ENCODE measurements around the gene HMGCS1.

Gene HMGCS1

GRCh38 chr5:43305948-43306565, 7.2 kb downstream of the HMGCS1 start:
- DNase-seq (ENCODE audit: low spot score in 2 of 2): peak in 1 of 2 experiments; percentile 71
- Histone ChIP-seq H3K4me1 (peaks cover 27% of the 10 kb centered on the region), H3K4me3 (no peak overlapping the region), H3K36me3 (replicated peaks) (peaks cover 6% of the 10 kb centered on the region; the same call in 1 of the 2 replicates), H3K9me3 (no peaks in the 10 kb centered on the region), H3K27me3 (ENCODE audit: low read depth) (no peaks in the 10 kb centered on the region)
- in situ Hi-C loops (cut with MboI; ENCODE audit: low sequenced_read_pairs): no loop called here

DNA sequence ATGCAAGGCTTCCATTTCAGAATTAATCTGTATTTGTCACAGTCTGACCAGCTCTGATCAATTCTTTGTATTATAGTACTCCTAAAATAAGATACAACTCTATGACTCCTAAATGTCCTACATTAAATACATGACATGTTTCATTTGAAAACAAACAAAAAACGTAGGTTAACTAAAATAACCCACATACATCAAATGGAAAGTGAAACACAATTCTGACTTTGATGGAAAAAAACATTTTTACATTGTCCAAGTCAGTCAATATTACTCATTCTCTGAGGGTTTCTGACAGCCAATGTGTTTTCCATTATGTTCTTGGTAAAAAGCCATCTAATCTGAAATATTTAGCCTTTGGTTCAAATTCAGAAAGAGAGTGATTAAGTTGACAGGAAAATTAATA, 8.7 kb downstream of the HMGCS1 start:
- Histone ChIP-seq H3K4me3 (no peak overlapping the region), H3K36me3 (replicated peaks) (peaks cover 13% of the 10 kb centered on the region), H3K9me3 (no peaks in the 10 kb centered on the region), H3K4me1 (peaks cover 15% of the 10 kb centered on the region), H3K27me3 (ENCODE audit: low read depth) (no peaks in the 10 kb centered on the region)
- no peak for DNase-seq (ENCODE audit: low spot score in 2 of 2)
- in situ Hi-C loops (cut with MboI; ENCODE audit: low sequenced_read_pairs): no loop called here

GRCh38 chr5:43303242-43303641, 10.0 kb downstream of the HMGCS1 start:
- Histone ChIP-seq H3K4me1 (peaks cover 3% of the 10 kb centered on the region), H3K4me3 (no peak overlapping the region), H3K27me3 (ENCODE audit: low read depth) (no peaks in the 10 kb centered on the region), H3K36me3 (replicated peaks) (peaks cover 23% of the 10 kb centered on the region), H3K9me3 (no peaks in the 10 kb centered on the region)
- DNase-seq (ENCODE audit: low spot score in 2 of 2): no peak
- in situ Hi-C loops (cut with MboI; ENCODE audit: low sequenced_read_pairs): no loop called here

DNA sequence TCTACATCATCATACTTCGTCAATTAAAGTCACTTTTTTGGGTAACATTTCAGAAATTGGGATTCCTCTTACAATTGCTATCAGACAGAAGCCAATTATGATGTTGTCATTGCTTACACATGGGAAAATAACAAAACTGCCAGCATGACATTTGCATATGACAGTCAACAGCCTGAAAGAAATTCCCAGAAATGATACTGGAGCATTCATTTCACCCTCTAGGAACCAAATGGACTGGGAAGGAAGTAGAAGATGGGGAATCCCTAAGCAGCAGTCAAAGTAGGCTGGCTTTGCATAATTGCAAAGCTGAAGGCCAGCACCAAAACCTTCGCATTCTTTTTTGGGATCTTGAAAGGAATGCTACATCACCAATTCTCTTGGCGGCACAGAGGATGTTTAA, 10.7 kb downstream of the HMGCS1 start:
- Histone ChIP-seq H3K4me1 (no peaks in the 10 kb centered on the region; the same call in none of the 2 replicates), H3K36me3 (replicated peaks) (peaks cover 28% of the 10 kb centered on the region), H3K4me3 (no peak overlapping the region), H3K27me3 (ENCODE audit: low read depth) (no peaks in the 10 kb centered on the region), H3K9me3 (no peaks in the 10 kb centered on the region)
- no peak for DNase-seq (ENCODE audit: low spot score in 2 of 2)
- in situ Hi-C loops (cut with MboI; ENCODE audit: low sequenced_read_pairs): no loop called here

GRCh38 chr5:43301653-43302091, 11.5 kb downstream of the HMGCS1 start:
- Histone ChIP-seq H3K4me3 (no peak overlapping the region), H3K36me3 (replicated peaks) (peaks cover 37% of the 10 kb centered on the region), H3K27me3 (ENCODE audit: low read depth) (no peaks in the 10 kb centered on the region), H3K9me3 (no peaks in the 10 kb centered on the region), H3K4me1 (no peaks in the 10 kb centered on the region; the same call in 1 of the 2 replicates)
- in situ Hi-C loops (cut with MboI; ENCODE audit: low sequenced_read_pairs): no loop called here
- DNase-seq (ENCODE audit: low spot score in 2 of 2): no peak

GRCh38 chr5:43300112-43300511, 13.1 kb downstream of the HMGCS1 start:
- in situ Hi-C loops (cut with MboI; ENCODE audit: low sequenced_read_pairs): no loop called here
- DNase-seq (ENCODE audit: low spot score in 2 of 2): no peak
- Histone ChIP-seq H3K4me3 (no peak overlapping the region), H3K4me1 (no peaks in the 10 kb centered on the region), H3K9me3 (no peaks in the 10 kb centered on the region), H3K27me3 (ENCODE audit: low read depth) (no peaks in the 10 kb centered on the region), H3K36me3 (replicated peaks) (peaks cover 52% of the 10 kb centered on the region)

DNA sequence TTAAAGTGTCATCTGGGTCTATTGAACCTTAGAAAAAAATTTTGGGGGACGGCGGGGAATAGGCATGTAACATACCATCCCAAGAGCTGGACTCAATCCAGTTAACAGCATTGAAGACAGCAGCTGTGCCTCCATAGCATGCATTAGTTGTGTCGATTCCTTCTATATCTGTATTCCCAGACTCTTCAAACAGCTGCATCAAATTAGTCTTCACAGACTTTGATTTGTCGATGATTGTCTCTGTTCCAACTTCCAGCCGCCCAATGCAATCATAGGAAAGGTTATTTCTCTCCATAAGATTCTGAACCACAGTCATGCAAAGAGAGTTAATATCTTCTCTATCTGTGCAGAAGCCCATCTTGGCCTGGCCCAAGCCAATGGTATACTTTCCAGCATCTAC, 14.8 kb downstream of the HMGCS1 start:
- in situ Hi-C loops (cut with MboI; ENCODE audit: low sequenced_read_pairs): no loop called here
- Histone ChIP-seq H3K9me3 (no peaks in the 10 kb centered on the region), H3K36me3 (replicated peaks) (peaks cover 66% of the 10 kb centered on the region), H3K27me3 (ENCODE audit: low read depth) (no peaks in the 10 kb centered on the region), H3K4me1 (no peaks in the 10 kb centered on the region), H3K4me3 (no peak overlapping the region)
- DNase-seq (ENCODE audit: low spot score in 2 of 2): no peak

- H3K36me3 ChIP-seq (replicated peaks): peaks cover 75% of the 10 kb centered on the region
- in situ Hi-C loops (cut with MboI; ENCODE audit: low sequenced_read_pairs): no loop called here
- H3K4me3 ChIP-seq: no peak overlapping the region
- H3K27me3 ChIP-seq (ENCODE audit: low read depth): no peaks in the 10 kb centered on the region
- no peak for DNase-seq (ENCODE audit: low spot score in 2 of 2)
- H3K4me1 ChIP-seq: no peaks in the 10 kb centered on the region
- no peaks in the 10 kb centered on the region for H3K9me3 ChIP-seq
Observed at GRCh38 chr5:43296835-43297234, 16.4 kb downstream of the HMGCS1 start.

DNA sequence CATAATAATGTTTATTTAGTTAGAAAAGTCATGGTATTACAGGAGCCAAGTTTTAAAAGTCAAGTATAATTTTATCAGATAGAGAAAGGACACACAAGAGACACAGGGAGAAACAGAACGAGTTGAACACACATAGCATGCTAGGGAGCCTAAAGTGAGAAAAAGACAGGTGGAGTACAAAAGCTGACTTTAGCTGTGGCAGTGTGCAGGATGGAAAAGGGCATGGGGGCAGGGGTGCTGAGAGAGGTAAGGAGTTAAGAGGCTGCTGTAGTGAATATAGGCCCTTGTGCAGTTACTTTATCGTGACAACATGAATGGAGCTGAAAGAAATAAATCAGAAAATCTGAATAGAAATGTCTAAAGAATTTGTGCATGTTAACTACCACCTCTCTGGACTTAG, 18.0 kb downstream of the HMGCS1 start:
- Histone ChIP-seq H3K36me3 (replicated peaks) (peaks cover 87% of the 10 kb centered on the region), H3K4me3 (no peak overlapping the region), H3K27me3 (ENCODE audit: low read depth) (no peaks in the 10 kb centered on the region), H3K4me1 (no peaks in the 10 kb centered on the region), H3K9me3 (no peaks in the 10 kb centered on the region)
- in situ Hi-C loops (cut with MboI; ENCODE audit: low sequenced_read_pairs): no loop called here
- DNase-seq (ENCODE audit: low spot score in 2 of 2): no peak

- Histone ChIP-seq H3K4me3 (no peak overlapping the region), H3K36me3 (replicated peaks) (peaks cover 82% of the 10 kb centered on the region), H3K9me3 (no peaks in the 10 kb centered on the region), H3K4me1 (no peaks in the 10 kb centered on the region), H3K27me3 (ENCODE audit: low read depth) (no peaks in the 10 kb centered on the region)
- DNase-seq (ENCODE audit: low spot score in 2 of 2): no peak
- in situ Hi-C loops (cut with MboI; ENCODE audit: low sequenced_read_pairs): no loop called here
Observed at GRCh38 chr5:43294226-43294625, 19.0 kb downstream of the HMGCS1 start.

DNA sequence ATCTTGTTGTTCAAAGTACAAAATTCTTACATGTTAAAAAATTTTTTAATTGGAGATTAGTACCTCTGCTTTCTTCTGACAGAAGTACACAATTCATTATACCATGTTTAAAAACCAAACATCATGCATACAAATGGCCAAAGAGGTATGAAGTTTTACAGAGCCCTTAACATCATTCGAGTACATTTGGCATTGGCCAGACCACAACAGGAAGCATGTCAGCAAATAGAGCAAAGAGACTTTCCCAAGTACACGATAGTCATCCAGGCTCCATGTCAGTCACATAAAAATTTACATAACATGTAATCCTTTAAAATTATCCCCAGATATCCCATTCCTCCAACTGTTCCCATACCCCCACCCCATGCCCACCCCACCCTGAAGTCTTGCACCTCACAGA, 22.5 kb downstream of the HMGCS1 start:
- H3K9me3 ChIP-seq: no peaks in the 10 kb centered on the region
- H3K36me3 ChIP-seq (replicated peaks): peaks cover 61% of the 10 kb centered on the region
- no peaks in the 10 kb centered on the region for H3K4me1 ChIP-seq
- in situ Hi-C loops (cut with MboI; ENCODE audit: low sequenced_read_pairs): no loop called here
- H3K27me3 ChIP-seq (ENCODE audit: low read depth): no peaks in the 10 kb centered on the region
- no peak overlapping the region for H3K4me3 ChIP-seq
- DNase-seq (ENCODE audit: low spot score in 2 of 2): no peak

- no peak for DNase-seq (ENCODE audit: low spot score in 2 of 2)
- Histone ChIP-seq H3K4me1 (no peaks in the 10 kb centered on the region), H3K27me3 (ENCODE audit: low read depth) (no peaks in the 10 kb centered on the region), H3K9me3 (no peaks in the 10 kb centered on the region), H3K36me3 (replicated peaks) (peaks cover 39% of the 10 kb centered on the region), H3K4me3 (no peak overlapping the region)
- in situ Hi-C loops (cut with MboI; ENCODE audit: low sequenced_read_pairs): no loop called here
Observed at GRCh38 chr5:43288269-43288831, 24.9 kb downstream of the HMGCS1 start.

- Histone ChIP-seq H3K4me1 (no peaks in the 10 kb centered on the region), H3K4me3 (no peak overlapping the region), H3K27me3 (ENCODE audit: low read depth) (no peaks in the 10 kb centered on the region), H3K9me3 (no peaks in the 10 kb centered on the region), H3K36me3 (replicated peaks) (peaks cover 31% of the 10 kb centered on the region)
- in situ Hi-C loops (cut with MboI; ENCODE audit: low sequenced_read_pairs): no loop called here
- no peak for DNase-seq (ENCODE audit: low spot score in 2 of 2)
Observed at GRCh38 chr5:43287493-43287892, 25.7 kb downstream of the HMGCS1 start.

DNA sequence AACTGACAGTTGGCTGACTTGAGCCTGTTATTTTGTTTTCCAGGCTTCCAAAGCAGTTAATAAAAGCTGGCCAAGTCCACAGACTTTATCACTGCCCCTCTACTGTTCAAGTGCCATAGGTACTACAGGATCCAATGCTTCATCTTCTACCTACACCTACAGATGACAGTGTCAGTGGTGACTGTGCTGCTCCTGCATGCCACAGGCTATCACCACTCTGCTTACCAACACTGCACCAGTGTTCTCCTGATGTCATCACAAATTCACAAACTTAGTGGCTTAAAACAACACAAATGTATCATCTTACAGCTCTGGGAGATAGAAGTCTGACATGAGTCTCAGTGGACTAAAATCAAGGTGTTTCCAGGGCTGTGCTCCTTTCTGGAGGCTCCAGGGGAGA, 26.6 kb downstream of the HMGCS1 start:
- H3K4me1 ChIP-seq: no peaks in the 10 kb centered on the region
- in situ Hi-C loops (cut with MboI; ENCODE audit: low sequenced_read_pairs): no loop called here
- no peak for DNase-seq (ENCODE audit: low spot score in 2 of 2)
- no peak overlapping the region for H3K4me3 ChIP-seq
- H3K36me3 ChIP-seq (replicated peaks): peaks cover 25% of the 10 kb centered on the region
- H3K27me3 ChIP-seq (ENCODE audit: low read depth): no peaks in the 10 kb centered on the region
- no peaks in the 10 kb centered on the region for H3K9me3 ChIP-seq

Data from HAP-1 (cell line).